GM12878 (cell line): ENCODE measurements around the gene SPG21. TPM values are rescaled to one million over a fixed set of nuclear protein-coding genes. Genes with fewer than 3 reads are reported as not detected.

ENCODE experiments used
- BHLHE40 ChIP-seq, 2 experiments: fragments of 450-650 bp in 1 of 2; IDR thresholded peaks; 2 replicates each; pipeline ENCODE4 v1.6.1; 2011 to 2017; ENCODE audit warnings: low read depth in 2 of 2, borderline replicate concordance in 1 of 2, improper control_type of control experiment in 1 of 2, low read length in 1 of 2, mild to moderate bottlenecking in 1 of 2
- CBFB ChIP-seq: IDR thresholded peaks from 2 replicates; pipeline ENCODE4 v1.6.1; 2016; ENCODE audit warnings: antibody characterized with exemption, low read depth
- ESRRA ChIP-seq: IDR thresholded peaks from 2 replicates; pipeline ENCODE4 v1.6.1; 2012; ENCODE audit warnings: mild to moderate bottlenecking, low read length, improper control_type of control experiment
- IKZF2 ChIP-seq, 2 experiments: fragments of 450-650 bp; IDR thresholded peaks; 2 replicates each; pipeline ENCODE4 v1.6.1; 2017; ENCODE audit warnings: mild to moderate bottlenecking in 2 of 2, moderate library complexity in 2 of 2
- RELA ChIP-seq: fragments of 450-650 bp; IDR thresholded peaks from 2 replicates; pipeline ENCODE4 v1.8.0; 2014; ENCODE audit warnings: borderline replicate concordance; ENCODE audit not compliant: partially characterized antibody
- SMC3 ChIP-seq: IDR thresholded peaks from 2 replicates; pipeline ENCODE4 v1.6.1; 2011; ENCODE audit warnings: low read length, improper control_type of control experiment, borderline replicate concordance
- TCF7 ChIP-seq: IDR thresholded peaks from 2 replicates; pipeline ENCODE4 v1.6.1; 2014; ENCODE audit warnings: antibody characterized with exemption, borderline replicate concordance
- USF1 ChIP-seq: IDR thresholded peaks from 2 replicates; pipeline ENCODE4 v1.6.1; 2011; ENCODE audit warnings: borderline replicate concordance, low read depth, mild to moderate bottlenecking, moderate library complexity, mixed read lengths, low read length; ENCODE audit not compliant: insufficient read depth; ENCODE audit errors: extremely low read length
- USF2 ChIP-seq: IDR thresholded peaks from 2 replicates; pipeline ENCODE4 v1.6.1; 2011; ENCODE audit warnings: low read depth, low read length, improper control_type of control experiment, borderline replicate concordance
- YBX1 ChIP-seq: fragments of 450-650 bp; IDR thresholded peaks from 2 replicates; pipeline ENCODE4 v1.6.1; 2016; ENCODE audit warnings: antibody characterized with exemption
- ZNF687 ChIP-seq: fragments of 450-650 bp; IDR thresholded peaks from 2 replicates; pipeline ENCODE4 v1.6.1; 2017; ENCODE audit warnings: mild to moderate bottlenecking, moderate library complexity
- polyA plus RNA-seq, 11 experiments: library from polyadenylated mRNA; depleted of rRNA in 4 of 11; unstranded in 6 of 11; stranded (reverse) in 5 of 11; fragments of >200 nt; fragmentation: Nextera tagmentation in 4 of 11; fragmentation: Illumina TruSeq in 1 of 11; extraction: Ambion mirVana in 4 of 11; extraction: Trizol in 1 of 11; gene quantifications; 1 replicate in 1 of 11; 2 replicates in 10 of 11; pipeline versions ENCODE4 v1.2.1 to v1.2.3, GENCODE V29; 2011 to 2016; ENCODE audit warnings: inconsistent platforms in 2 of 11, missing spikeins in 2 of 11, low read depth in 1 of 11
- total RNA-seq, 4 experiments: library from RNA; depleted of rRNA in 3 of 4; stranded (reverse); fragments of >200 nt in 3 of 4; fragmentation: Illumina TruSeq in 1 of 4; extraction: Trizol in 1 of 4; gene quantifications; 2 replicates each; pipeline versions ENCODE4 v1.2.1 to v1.2.3, GENCODE V29; 2013 to 2021
- TF ChIP-seq, protein P1 (sequence below), 3 experiments: IDR thresholded peaks in 2 of 3; conservative IDR thresholded peaks in 1 of 3; 2 replicates each; pipeline ENCODE4 v1.5.1; 2011; ENCODE audit warnings: low read depth in 3 of 3, low read length in 3 of 3, mild to moderate bottlenecking in 3 of 3, control low read depth in 2 of 3, moderate library complexity in 2 of 3, inconsistent platforms in 1 of 3, mixed read lengths in 1 of 3; ENCODE audit not compliant: control insufficient read depth in 2 of 3, insufficient read depth in 1 of 3; ENCODE audit errors: extremely low read depth in 1 of 3
- TF ChIP-seq, protein P2 (sequence below): IDR thresholded peaks from 2 replicates; pipeline ENCODE4 v1.6.1; 2011; ENCODE audit warnings: low read depth, mild to moderate bottlenecking, low read length, moderate library complexity, borderline replicate concordance; ENCODE audit errors: extremely low read depth

SPG21 gene
- total and polyA plus RNA-seq, 10 of the 15 experiments (the other 5 are each of a cell fraction or from before 2014, with no cell fraction given), result 25.5 to 116 (median 68.0) TPM

GRCh38 chr15:65033659-65034269, 44.0 kb upstream of the SPG21 start (continued):
- peak; percentile 63 to 67; a peak in 3 of 4 replicates for TF ChIP-seq BHLHE40 (IDR thresholded peaks at IDR 0.05; ENCODE audit: borderline replicate concordance in 1 of 2, low read depth in 2 of 2, low read length in 1 of 2)
- TF ChIP-seq TCF7, result no peak
- peak; percentile 41; the same call in 1 of the 2 replicates for TF ChIP-seq USF2
- no peak for TF ChIP-seq CBFB
- TF ChIP-seq ZNF687, result no peak
- TF ChIP-seq SMC3, result peak; percentile 57; the same call in 1 of the 2 replicates
- no peak for TF ChIP-seq ESRRA
- TF ChIP-seq, protein P1, sequence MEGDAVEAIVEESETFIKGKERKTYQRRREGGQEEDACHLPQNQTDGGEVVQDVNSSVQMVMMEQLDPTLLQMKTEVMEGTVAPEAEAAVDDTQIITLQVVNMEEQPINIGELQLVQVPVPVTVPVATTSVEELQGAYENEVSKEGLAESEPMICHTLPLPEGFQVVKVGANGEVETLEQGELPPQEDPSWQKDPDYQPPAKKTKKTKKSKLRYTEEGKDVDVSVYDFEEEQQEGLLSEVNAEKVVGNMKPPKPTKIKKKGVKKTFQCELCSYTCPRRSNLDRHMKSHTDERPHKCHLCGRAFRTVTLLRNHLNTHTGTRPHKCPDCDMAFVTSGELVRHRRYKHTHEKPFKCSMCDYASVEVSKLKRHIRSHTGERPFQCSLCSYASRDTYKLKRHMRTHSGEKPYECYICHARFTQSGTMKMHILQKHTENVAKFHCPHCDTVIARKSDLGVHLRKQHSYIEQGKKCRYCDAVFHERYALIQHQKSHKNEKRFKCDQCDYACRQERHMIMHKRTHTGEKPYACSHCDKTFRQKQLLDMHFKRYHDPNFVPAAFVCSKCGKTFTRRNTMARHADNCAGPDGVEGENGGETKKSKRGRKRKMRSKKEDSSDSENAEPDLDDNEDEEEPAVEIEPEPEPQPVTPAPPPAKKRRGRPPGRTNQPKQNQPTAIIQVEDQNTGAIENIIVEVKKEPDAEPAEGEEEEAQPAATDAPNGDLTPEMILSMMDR (IDR thresholded peaks at IDR 0.05 in 2 of 3, conservative IDR thresholded peaks at IDR 0.05 in 1 of 3; ENCODE audit: control insufficient read depth in 2 of 3, extremely low read depth in 1 of 3, insufficient read depth in 1 of 3, low read depth in 3 of 3, low read length in 3 of 3), result peak; percentile 59 to 80 (median 69)
- TF ChIP-seq RELA, result no peak
- no peak for TF ChIP-seq IKZF2 (IDR thresholded peaks at IDR 0.05)
- peak; percentile 64 for TF ChIP-seq USF1
- TF ChIP-seq, protein P2, sequence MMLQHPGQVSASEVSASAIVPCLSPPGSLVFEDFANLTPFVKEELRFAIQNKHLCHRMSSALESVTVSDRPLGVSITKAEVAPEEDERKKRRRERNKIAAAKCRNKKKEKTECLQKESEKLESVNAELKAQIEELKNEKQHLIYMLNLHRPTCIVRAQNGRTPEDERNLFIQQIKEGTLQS, result peak; percentile 57; the same call in 1 of the 2 replicates
- TF ChIP-seq YBX1, result no peak
